ENCODE measurements around the gene MROH9. TPM values are rescaled to one million over a fixed set of nuclear protein-coding genes. Genes with fewer than 3 reads are reported as not detected.

MROH9 gene
- total RNA-seq, 1 donor from 2014 or later = not detected

DNA sequence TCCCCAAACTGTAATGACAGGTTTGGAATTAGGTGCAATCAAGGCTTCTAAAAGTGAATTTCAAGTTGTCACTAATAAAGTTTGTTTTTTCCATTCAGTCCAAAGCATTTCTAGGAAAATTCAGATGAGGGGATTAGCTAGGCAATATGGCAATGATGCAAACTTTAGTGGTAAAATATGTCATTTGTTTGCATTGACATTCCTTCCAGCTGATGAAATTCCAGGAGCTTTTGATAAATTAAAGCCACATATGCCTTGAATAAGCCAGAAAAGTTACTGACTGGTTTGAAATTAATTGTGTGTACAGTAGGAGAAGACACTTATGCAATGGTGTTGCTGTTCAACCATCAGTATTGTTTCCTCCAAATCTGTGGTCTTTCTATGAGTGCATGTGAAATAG lies 57.8 kb downstream of the MROH9 start:
- Mint-ChIP-seq H3K27me3 (ENCODE audit: low read depth) (no peaks in the 10 kb centered on the region), H3K4me1 (ENCODE audit: low read depth) (peaks cover 11% of the 10 kb centered on the region), H3K9me3 (ENCODE audit: low read depth) (no peaks in the 10 kb centered on the region), H3K4me3 (ENCODE audit: unreplicated experiment) (no peak overlapping the region), H3K36me3 (ENCODE audit: low read depth) (peaks cover 2% of the 10 kb centered on the region), H3K27ac (ENCODE audit: unreplicated experiment) (no peak overlapping the region)
- DNase-seq (ENCODE audit: low spot score) = no peak
- TF ChIP-seq, protein P1, sequence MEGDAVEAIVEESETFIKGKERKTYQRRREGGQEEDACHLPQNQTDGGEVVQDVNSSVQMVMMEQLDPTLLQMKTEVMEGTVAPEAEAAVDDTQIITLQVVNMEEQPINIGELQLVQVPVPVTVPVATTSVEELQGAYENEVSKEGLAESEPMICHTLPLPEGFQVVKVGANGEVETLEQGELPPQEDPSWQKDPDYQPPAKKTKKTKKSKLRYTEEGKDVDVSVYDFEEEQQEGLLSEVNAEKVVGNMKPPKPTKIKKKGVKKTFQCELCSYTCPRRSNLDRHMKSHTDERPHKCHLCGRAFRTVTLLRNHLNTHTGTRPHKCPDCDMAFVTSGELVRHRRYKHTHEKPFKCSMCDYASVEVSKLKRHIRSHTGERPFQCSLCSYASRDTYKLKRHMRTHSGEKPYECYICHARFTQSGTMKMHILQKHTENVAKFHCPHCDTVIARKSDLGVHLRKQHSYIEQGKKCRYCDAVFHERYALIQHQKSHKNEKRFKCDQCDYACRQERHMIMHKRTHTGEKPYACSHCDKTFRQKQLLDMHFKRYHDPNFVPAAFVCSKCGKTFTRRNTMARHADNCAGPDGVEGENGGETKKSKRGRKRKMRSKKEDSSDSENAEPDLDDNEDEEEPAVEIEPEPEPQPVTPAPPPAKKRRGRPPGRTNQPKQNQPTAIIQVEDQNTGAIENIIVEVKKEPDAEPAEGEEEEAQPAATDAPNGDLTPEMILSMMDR (IDR thresholded peaks at IDR 0.05) = no peak

DNA sequence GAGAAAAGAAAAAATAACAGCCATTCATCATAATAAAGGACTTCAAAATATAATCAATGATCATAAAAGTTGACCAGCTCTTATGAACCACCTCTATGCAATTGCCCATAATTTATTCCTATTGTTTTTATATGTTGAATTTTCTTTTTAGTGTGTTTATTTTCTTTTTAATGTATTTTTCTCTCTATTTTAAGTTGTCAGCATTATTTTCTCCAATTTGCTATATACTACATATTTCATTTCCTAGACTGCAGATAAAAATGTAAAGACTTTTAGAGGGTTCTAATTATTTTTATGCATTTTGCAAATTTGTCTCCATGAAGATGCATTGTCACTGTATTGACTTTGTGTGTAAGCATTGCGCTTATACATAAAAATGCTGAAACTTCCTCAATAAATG lies 58.4 kb downstream of the MROH9 start:
- TF ChIP-seq, protein P1 (IDR thresholded peaks at IDR 0.05) = no peak
- peaks cover 2% of the 10 kb centered on the region for H3K36me3 Mint-ChIP-seq (ENCODE audit: low read depth)
- no peak overlapping the region for H3K4me3 Mint-ChIP-seq (ENCODE audit: unreplicated experiment)
- no peaks in the 10 kb centered on the region for H3K27me3 Mint-ChIP-seq (ENCODE audit: low read depth)
- peaks cover 11% of the 10 kb centered on the region for H3K4me1 Mint-ChIP-seq (ENCODE audit: low read depth)
- H3K27ac Mint-ChIP-seq (ENCODE audit: unreplicated experiment) = no peak overlapping the region
- H3K9me3 Mint-ChIP-seq (ENCODE audit: low read depth) = no peaks in the 10 kb centered on the region
- DNase-seq (ENCODE audit: low spot score) = no peak

DNA sequence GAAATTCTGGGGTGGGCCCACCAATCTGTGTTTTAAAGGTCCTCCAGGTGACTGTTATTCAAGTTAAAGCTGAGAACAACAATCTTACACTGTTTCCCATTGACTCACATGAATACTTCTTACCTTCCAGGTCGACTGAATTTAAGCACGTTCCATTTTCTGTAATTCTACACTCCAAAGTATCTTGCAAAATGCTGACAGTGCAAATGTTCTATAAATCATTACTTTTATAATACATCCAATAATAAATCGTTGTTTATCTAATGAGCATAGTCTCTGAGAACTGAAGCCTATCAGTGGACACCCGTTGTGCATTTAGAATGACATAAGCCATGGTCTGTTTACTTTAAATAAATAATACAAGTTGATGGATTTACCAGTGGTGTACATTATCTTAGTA lies 79.5 kb downstream of the MROH9 start:
- no peaks in the 10 kb centered on the region for H3K36me3 Mint-ChIP-seq (ENCODE audit: low read depth)
- no peak overlapping the region for H3K27ac Mint-ChIP-seq (ENCODE audit: unreplicated experiment)
- H3K9me3 Mint-ChIP-seq (ENCODE audit: low read depth) = no peaks in the 10 kb centered on the region
- DNase-seq (ENCODE audit: low spot score) = no peak
- no peak overlapping the region for H3K4me3 Mint-ChIP-seq (ENCODE audit: unreplicated experiment)
- TF ChIP-seq, protein P1 (IDR thresholded peaks at IDR 0.05) = no peak
- peaks cover 3% of the 10 kb centered on the region for H3K4me1 Mint-ChIP-seq (ENCODE audit: low read depth)
- H3K27me3 Mint-ChIP-seq (ENCODE audit: low read depth) = peaks cover 2% of the 10 kb centered on the region

DNA sequence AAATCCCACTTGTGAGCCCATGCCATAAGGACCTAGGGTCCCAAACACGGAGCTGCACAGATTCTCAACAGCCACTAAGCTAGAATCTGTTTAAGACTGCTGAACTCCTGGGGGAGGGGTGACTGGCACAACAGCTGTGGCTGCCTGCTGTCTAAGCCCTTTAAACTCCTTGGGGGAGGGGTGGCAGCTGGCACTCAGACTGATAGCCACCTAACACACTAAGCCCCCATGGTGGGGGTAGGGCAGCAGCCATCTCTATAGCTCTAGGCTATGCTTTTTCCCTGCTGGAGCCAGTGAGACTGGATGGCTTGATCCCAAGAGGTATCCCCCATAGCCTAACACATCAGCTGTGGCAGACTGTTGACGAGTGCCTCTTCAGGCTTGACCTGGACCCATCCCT lies 82.1 kb downstream of the MROH9 start:
- Mint-ChIP-seq H3K4me3 (ENCODE audit: unreplicated experiment) (no peak overlapping the region), H3K9me3 (ENCODE audit: low read depth) (peaks cover 8% of the 10 kb centered on the region), H3K36me3 (ENCODE audit: low read depth) (peaks cover 4% of the 10 kb centered on the region), H3K4me1 (ENCODE audit: low read depth) (no peaks in the 10 kb centered on the region), H3K27ac (ENCODE audit: unreplicated experiment) (no peak overlapping the region), H3K27me3 (ENCODE audit: low read depth) (peaks cover 2% of the 10 kb centered on the region)
- TF ChIP-seq, protein P1 (IDR thresholded peaks at IDR 0.05) = no peak
- no peak for DNase-seq (ENCODE audit: low spot score)

DNA sequence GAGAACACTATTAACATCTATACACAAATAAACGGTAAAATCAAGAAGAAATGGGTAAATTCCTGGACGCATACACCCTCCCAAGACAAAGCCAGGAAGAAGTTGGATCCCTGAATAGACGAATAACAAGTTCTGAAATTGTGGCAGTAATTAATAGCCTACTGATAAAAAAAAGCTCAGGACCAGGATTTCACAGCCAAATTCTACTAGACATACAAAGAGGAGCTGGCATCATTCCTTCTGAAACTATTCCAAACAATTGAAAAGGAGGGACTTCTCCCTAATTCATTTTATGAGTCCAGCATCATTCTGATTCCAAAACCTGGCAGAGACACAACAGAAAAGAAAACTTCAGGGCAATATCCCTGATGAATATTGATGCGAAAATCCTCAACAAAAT lies 84.6 kb downstream of the MROH9 start:
- no peak for DNase-seq (ENCODE audit: low spot score)
- Mint-ChIP-seq H3K27me3 (ENCODE audit: low read depth) (peaks cover 2% of the 10 kb centered on the region), H3K4me3 (ENCODE audit: unreplicated experiment) (no peak overlapping the region), H3K9me3 (ENCODE audit: low read depth) (peaks cover 8% of the 10 kb centered on the region), H3K36me3 (ENCODE audit: low read depth) (peaks cover 4% of the 10 kb centered on the region), H3K4me1 (ENCODE audit: low read depth) (no peaks in the 10 kb centered on the region), H3K27ac (ENCODE audit: unreplicated experiment) (no peak overlapping the region)
- TF ChIP-seq, protein P1 (IDR thresholded peaks at IDR 0.05) = no peak

Data from chondrocyte (in vitro differentiated cells).